ENCODE data around the gene KCNH2. TPM values are rescaled to one million over a fixed set of nuclear protein-coding genes. Genes with fewer than 3 reads are reported as not detected.
A peak's percentile ranks its signal among the peaks of the same experiment; 100 is the strongest.

The KCNH2 gene
- total and polyA plus RNA-seq, 2 of the 8 experiments (the other 6 are each of a cell fraction or from before 2014, with no cell fraction given), result 8.0 to 15.0 TPM

- Histone ChIP-seq H3K79me1 (ENCODE audit: low read depth, low read length) (no peaks in the 10 kb centered on the region), H2AFZ (ENCODE audit: low read length) (no peak overlapping the region), H3K9me3 (ENCODE audit: insufficient read depth in 2 of 2, low read depth in 1 of 2, low read length in 1 of 2) (no peaks in the 10 kb centered on the region), H3K56ac (replicated peaks; ENCODE audit: insufficient read length, low read depth, low read length) (no peak overlapping the region), H3K23ac (ENCODE audit: insufficient read length) (no peak overlapping the region), H4K5ac (ENCODE audit: insufficient read length, low read depth, low read length) (no peak overlapping the region), H2BK120ac (replicated peaks; ENCODE audit: low read depth, low read length) (no peak overlapping the region), H3K36me3 (ENCODE audit: control insufficient read depth in 2 of 4, insufficient read depth in 4 of 4, low read length in 3 of 4) (no peaks in the 10 kb centered on the region), H3K27ac (ENCODE audit: low read depth, low read length) (no peak overlapping the region), H2BK12ac (ENCODE audit: low read depth, low read length) (no peak overlapping the region; the same call in 1 of the 2 replicates), H3K18ac (ENCODE audit: extremely low read depth, low read length) (0 out of 2 replicates have a peak overlapping the region, but pooled peaks have one; percentile 40), H2BK15ac (ENCODE audit: low read length) (no peak overlapping the region), H3K23me2 (ENCODE audit: low read depth, low read length) (no peaks in the 10 kb centered on the region), H3K4me3 (ENCODE audit: extremely low read depth in 1 of 4, insufficient read depth in 2 of 4, low read depth in 3 of 4, low read length in 4 of 4) (no peak overlapping the region), H2BK20ac (ENCODE audit: low read length) (no peak overlapping the region), H4K8ac (ENCODE audit: extremely low read depth, insufficient read depth, low read length) (no peak overlapping the region), H3K9ac (replicated peaks in 1 of 4; ENCODE audit: extremely low read depth in 1 of 4, low read depth in 3 of 4, low read length in 3 of 4) (no peak overlapping the region), H3K4ac (replicated peaks; ENCODE audit: insufficient read length, low read depth, low read length) (no peak overlapping the region), H2AK5ac (ENCODE audit: low read depth, low read length) (no peak overlapping the region), H2BK5ac (ENCODE audit: low read depth, low read length) (no peak overlapping the region), H4K20me1 (replicated peaks in 1 of 2; ENCODE audit: control insufficient read depth in 1 of 2, insufficient read depth in 2 of 2, low read length in 2 of 2) (peaks cover 0 to 3% of the 10 kb centered on the region in 2 experiments), H3K4me1 (replicated peaks in 1 of 4; ENCODE audit: control insufficient read depth in 3 of 4, insufficient read depth in 4 of 4, low read length in 3 of 4) (peaks cover 0 to 18% (median 10%) of the 10 kb centered on the region in 4 experiments; a peak in 5 of 7 replicates), H3K4me2 (ENCODE audit: insufficient read depth in 1 of 2, low read depth in 2 of 2, low read length in 2 of 2) (no peak overlapping the region), H3K27me3 (replicated peaks in 1 of 4; ENCODE audit: control insufficient read depth in 3 of 4, extremely low read depth in 1 of 4, insufficient read depth in 3 of 4, low read length in 3 of 4) (peaks cover 0 to 6% (median under 1%) of the 10 kb centered on the region in 4 experiments; a peak in 2 of 7 replicates), H3K14ac (ENCODE audit: insufficient read length) (no peak overlapping the region), H4K91ac (replicated peaks; ENCODE audit: insufficient read length, low read length) (no peak overlapping the region), H3K79me2 (ENCODE audit: control insufficient read depth in 1 of 2, insufficient read depth in 2 of 2, low read length in 2 of 2) (no peaks in the 10 kb centered on the region)
- FAIRE-seq (no peak), DNase-seq (ENCODE audit: low read depth in 1 of 2, low spot score in 2 of 2) (no peak)
- ChIA-PET POLR2A (ENCODE audit: partially characterized antibody) (no interaction called here), CTCF (ENCODE audit: partially characterized antibody) (interaction anchor here (0.7 to 6.1 kb wide), 7 partner anchors 21 to 63 kb away, joined by 3 to 35 read pairs (median 4); no protein-coding TSS in a partner anchor)
- 89% methylated on average over 15 of the region's 15 CpGs; no CpG with 5 or more reads in 1 of the 2 experiments for WGBS, 2 experiments (ENCODE audit: extremely low coverage in 1 of 2, insufficient coverage in 1 of 2, insufficient read length in 1 of 2, insufficient replicate concordance in 2 of 2, low coverage in 1 of 2, low lambda C conversion rate in 2 of 2, missing lambda C conversion rate in 1 of 2)
- no peak for TF ChIP-seq RNF2 (IDR thresholded peaks at IDR 0.05; ENCODE audit: borderline replicate concordance, low read depth, low read length, missing control alignments, poor library complexity, severe bottlenecking)
- TF ChIP-seq SIX5 (IDR thresholded peaks at IDR 0.05; ENCODE audit: low read depth, low read length), result no peak
- TF ChIP-seq NANOG (IDR thresholded peaks at IDR 0.05; ENCODE audit: insufficient read depth, low read depth, low read length, poor library complexity, severe bottlenecking), result no peak
- TF ChIP-seq KDM5A (IDR thresholded peaks at IDR 0.05; ENCODE audit: low read length), result no peak
- TF ChIP-seq, protein P1, sequence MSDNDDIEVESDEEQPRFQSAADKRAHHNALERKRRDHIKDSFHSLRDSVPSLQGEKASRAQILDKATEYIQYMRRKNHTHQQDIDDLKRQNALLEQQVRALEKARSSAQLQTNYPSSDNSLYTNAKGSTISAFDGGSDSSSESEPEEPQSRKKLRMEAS (IDR thresholded peaks at IDR 0.05), result no peak
- no peak for TF ChIP-seq MAFK (IDR thresholded peaks at IDR 0.05; ENCODE audit: low read depth, low read length)
- no peak for TF ChIP-seq TEAD4 (IDR thresholded peaks at IDR 0.05; ENCODE audit: low read depth, low read length)
- no peak for TF ChIP-seq SAP30 (IDR thresholded peaks at IDR 0.05; ENCODE audit: insufficient read depth, insufficient replicate concordance, low read length)
- no peak for TF ChIP-seq POLR2AphosphoS5 (IDR thresholded peaks at IDR 0.05; ENCODE audit: low read depth, low read length)
- no peak for TF ChIP-seq SP4 (IDR thresholded peaks at IDR 0.05; ENCODE audit: low read length)
- TF ChIP-seq POU5F1 (IDR thresholded peaks at IDR 0.05; ENCODE audit: low read depth, low read length), result no peak
- TF ChIP-seq EP300 (IDR thresholded peaks at IDR 0.05; ENCODE audit: borderline replicate concordance in 1 of 2, low read depth in 2 of 2, low read length in 2 of 2), result no peak
Observed at GRCh38 chr7:150941351-150942000, 36.6 kb downstream of the KCNH2 start.

Measured in H1 (cell line).